ENCODE measurements around the gene SURF4. TPM values are rescaled to one million over a fixed set of nuclear protein-coding genes. Genes with fewer than 3 reads are reported as not detected.
A peak's percentile ranks its signal among the peaks of the same experiment; 100 is the strongest.

SURF4 gene
- total RNA-seq, 1 donor, result 392 TPM

DNA sequence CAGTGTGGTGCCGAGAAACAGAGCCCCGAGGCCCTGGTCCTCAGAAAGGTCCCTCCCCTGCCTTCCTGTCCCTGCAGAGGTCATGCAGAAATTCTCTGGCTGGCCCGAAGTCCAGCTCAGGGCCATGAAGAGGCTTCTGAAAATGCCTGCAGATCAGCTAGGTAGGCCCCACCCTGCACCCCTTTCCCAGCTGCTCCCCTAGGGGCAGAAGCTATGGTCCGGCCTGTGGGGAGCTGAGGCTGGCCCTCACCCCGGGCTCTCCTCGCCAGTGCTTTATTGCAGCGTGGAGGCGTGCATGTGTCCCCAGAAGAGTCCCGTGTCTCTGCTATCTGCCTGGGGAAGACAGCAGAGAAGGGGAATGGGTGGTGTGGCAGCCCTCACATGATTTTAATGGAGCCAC, 22.0 kb upstream of the SURF4 start:
- Histone ChIP-seq H2AFZ (ENCODE audit: low read length) (no peak overlapping the region), H3K4me3 (ENCODE audit: insufficient read depth, low read length) (no peak overlapping the region), H3K4me1 (ENCODE audit: insufficient read depth, low read length) (no peaks in the 10 kb centered on the region), H3K27ac (ENCODE audit: low read depth, low read length) (no peak overlapping the region), H3K36me3 (ENCODE audit: insufficient read depth, low read length) (no peaks in the 10 kb centered on the region), H3K4me2 (ENCODE audit: insufficient read depth, low read length) (no peak overlapping the region), H4K20me1 (ENCODE audit: insufficient read depth, low read length) (no peaks in the 10 kb centered on the region), H3K27me3 (ENCODE audit: insufficient read depth, low read length) (peaks cover 30% of the 10 kb centered on the region), H3K79me2 (ENCODE audit: insufficient read depth, low read length) (no peaks in the 10 kb centered on the region), H3K9me3 (ENCODE audit: low read depth, low read length) (no peaks in the 10 kb centered on the region)
- no peak for TF ChIP-seq CTCF (IDR thresholded peaks at IDR 0.05; ENCODE audit: extremely low read depth, low read depth, low read length)
- peak; percentile 81 for DNase-seq (ENCODE audit: insufficient read length, low spot score, missing footprints)

GRCh38 chr9:133397370-133397769, 21.5 kb upstream of the SURF4 start:
- peaks cover 30% of the 10 kb centered on the region for H3K27me3 ChIP-seq (ENCODE audit: insufficient read depth, low read length)
- no peak overlapping the region for H2AFZ ChIP-seq (ENCODE audit: low read length)
- no peak overlapping the region for H3K4me3 ChIP-seq (ENCODE audit: insufficient read depth, low read length)
- no peak for TF ChIP-seq CTCF (IDR thresholded peaks at IDR 0.05; ENCODE audit: extremely low read depth, low read depth, low read length)
- DNase-seq (ENCODE audit: insufficient read length, low spot score, missing footprints), result no peak
- no peaks in the 10 kb centered on the region for H3K79me2 ChIP-seq (ENCODE audit: insufficient read depth, low read length)
- H3K4me2 ChIP-seq (ENCODE audit: insufficient read depth, low read length), result no peak overlapping the region
- no peaks in the 10 kb centered on the region for H4K20me1 ChIP-seq (ENCODE audit: insufficient read depth, low read length)
- H3K4me1 ChIP-seq (ENCODE audit: insufficient read depth, low read length), result no peaks in the 10 kb centered on the region
- H3K36me3 ChIP-seq (ENCODE audit: insufficient read depth, low read length), result no peaks in the 10 kb centered on the region
- H3K9me3 ChIP-seq (ENCODE audit: low read depth, low read length), result no peaks in the 10 kb centered on the region
- no peak overlapping the region for H3K27ac ChIP-seq (ENCODE audit: low read depth, low read length)

DNA sequence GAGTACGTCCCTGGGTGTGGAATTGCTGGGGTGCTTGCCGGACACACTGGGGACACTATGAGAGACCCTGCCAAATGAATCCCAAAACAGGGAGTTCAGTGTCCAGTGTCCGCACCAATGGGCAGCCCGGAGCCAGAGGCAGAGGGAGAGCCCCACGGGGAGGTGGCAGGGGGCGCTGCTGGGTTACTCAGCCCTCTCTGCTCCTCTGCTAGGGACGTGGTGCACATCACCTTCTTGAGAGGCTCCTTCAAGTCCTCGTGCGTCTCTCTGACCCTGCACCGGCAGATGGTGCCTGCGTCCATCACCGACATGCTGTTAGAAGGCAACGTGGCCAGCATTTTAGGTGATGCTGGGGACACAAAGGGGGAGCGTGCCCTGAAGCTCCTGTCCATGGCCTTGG, 21.1 kb upstream of the SURF4 start:
- Histone ChIP-seq H3K9me3 (ENCODE audit: low read depth, low read length) (no peaks in the 10 kb centered on the region), H3K4me2 (ENCODE audit: insufficient read depth, low read length) (no peak overlapping the region), H3K4me3 (ENCODE audit: insufficient read depth, low read length) (no peak overlapping the region), H3K27ac (ENCODE audit: low read depth, low read length) (no peak overlapping the region), H3K4me1 (ENCODE audit: insufficient read depth, low read length) (no peaks in the 10 kb centered on the region), H2AFZ (ENCODE audit: low read length) (no peak overlapping the region), H3K27me3 (ENCODE audit: insufficient read depth, low read length) (peaks cover 30% of the 10 kb centered on the region), H3K36me3 (ENCODE audit: insufficient read depth, low read length) (no peaks in the 10 kb centered on the region), H3K79me2 (ENCODE audit: insufficient read depth, low read length) (no peaks in the 10 kb centered on the region), H4K20me1 (ENCODE audit: insufficient read depth, low read length) (no peaks in the 10 kb centered on the region)
- peak; percentile 94 for DNase-seq (ENCODE audit: insufficient read length, low spot score, missing footprints)
- peak; percentile 37 for TF ChIP-seq CTCF (IDR thresholded peaks at IDR 0.05; ENCODE audit: extremely low read depth, low read depth, low read length)

GRCh38 chr9:133394687-133395271, 18.9 kb upstream of the SURF4 start:
- Histone ChIP-seq H3K4me1 (ENCODE audit: insufficient read depth, low read length) (no peaks in the 10 kb centered on the region), H4K20me1 (ENCODE audit: insufficient read depth, low read length) (no peaks in the 10 kb centered on the region), H3K27me3 (ENCODE audit: insufficient read depth, low read length) (peaks cover 30% of the 10 kb centered on the region), H3K9me3 (ENCODE audit: low read depth, low read length) (no peaks in the 10 kb centered on the region), H2AFZ (ENCODE audit: low read length) (no peak overlapping the region), H3K36me3 (ENCODE audit: insufficient read depth, low read length) (no peaks in the 10 kb centered on the region), H3K4me2 (ENCODE audit: insufficient read depth, low read length) (no peak overlapping the region), H3K4me3 (ENCODE audit: insufficient read depth, low read length) (no peak overlapping the region), H3K79me2 (ENCODE audit: insufficient read depth, low read length) (no peaks in the 10 kb centered on the region), H3K27ac (ENCODE audit: low read depth, low read length) (no peak overlapping the region)
- TF ChIP-seq CTCF (IDR thresholded peaks at IDR 0.05; ENCODE audit: extremely low read depth, low read depth, low read length), result no peak
- peak; percentile 64 for DNase-seq (ENCODE audit: insufficient read length, low spot score, missing footprints)

Measured in osteoblast (primary cell).